ENCODE results near the gene NFIX. TPM values are rescaled to one million over a fixed set of nuclear protein-coding genes. Genes with fewer than 3 reads are reported as not detected.

The NFIX gene
- total and polyA plus RNA-seq, 2 donors from 2014 or later, result 4.3 to 65.0 TPM

DNA sequence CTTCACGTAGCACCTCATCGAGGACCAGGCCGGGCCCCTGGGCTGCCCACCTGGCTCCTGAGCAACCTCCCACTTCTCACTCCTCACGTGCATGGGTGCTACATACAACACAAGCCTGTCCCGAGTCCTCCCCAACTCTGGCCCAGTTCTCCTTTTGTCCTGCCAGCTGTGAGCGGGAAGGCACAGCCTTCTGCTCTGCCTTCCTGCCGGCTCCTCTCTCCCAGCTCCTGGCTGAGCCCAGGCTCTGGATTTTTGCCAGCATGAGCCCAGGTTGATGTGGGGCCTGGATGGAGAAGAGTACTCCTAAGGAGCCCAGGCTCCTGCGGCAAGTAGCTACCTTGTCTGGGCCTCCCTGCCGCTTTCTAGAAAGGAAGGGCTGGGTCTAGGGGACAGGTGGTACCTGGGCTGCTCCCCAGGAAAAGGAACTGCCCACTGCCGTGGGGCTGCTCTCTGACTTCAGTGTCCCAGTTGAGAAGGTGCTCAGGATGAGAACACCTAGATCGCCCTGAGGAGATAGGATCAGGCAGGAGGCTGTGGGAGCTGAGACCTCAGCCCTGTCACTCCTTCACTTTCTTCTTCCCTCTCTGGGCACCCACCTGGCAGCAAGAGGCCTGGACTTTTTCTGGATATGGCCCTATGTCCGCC is 83.7 kb downstream of the NFIX start:
- DNase-seq (peak in 1 of 5 donors; percentile 34), FAIRE-seq (no peak)
- peaks cover 0 to under 1% (median 0%) of the 10 kb centered on the region in 3 donors for H3K36me3 ChIP-seq (ENCODE audit: control insufficient read depth in 2 of 3, insufficient read depth in 3 of 3, low read length in 3 of 3)
- intact Hi-C loops (cut with DNase I), result no loop called here
- no peaks in the 10 kb centered on the region for H3K9me3 ChIP-seq (ENCODE audit: control insufficient read depth in 2 of 3, insufficient read depth in 1 of 3, low read length in 3 of 3)
- TF ChIP-seq CTCF (IDR thresholded peaks at IDR 0.05; ENCODE audit: borderline replicate concordance, extremely low read depth, insufficient read depth), result no peak
- H3K9ac ChIP-seq (ENCODE audit: low read length in 3 of 3), result no peak overlapping the region
- no peak overlapping the region for H3K27ac ChIP-seq (ENCODE audit: low read depth in 2 of 2, low read length in 2 of 2)
- no peak overlapping the region for H3K4me3 ChIP-seq (ENCODE audit: low read length in 3 of 3)
- peaks cover 0 to 4% (median 0%) of the 10 kb centered on the region in 3 donors for H3K4me1 ChIP-seq (ENCODE audit: control insufficient read depth in 2 of 3, insufficient read depth in 2 of 3, low read depth in 1 of 3, low read length in 3 of 3)
- no peaks in the 10 kb centered on the region for H3K27me3 ChIP-seq (ENCODE audit: control insufficient read depth, insufficient read depth, low read length)

DNA sequence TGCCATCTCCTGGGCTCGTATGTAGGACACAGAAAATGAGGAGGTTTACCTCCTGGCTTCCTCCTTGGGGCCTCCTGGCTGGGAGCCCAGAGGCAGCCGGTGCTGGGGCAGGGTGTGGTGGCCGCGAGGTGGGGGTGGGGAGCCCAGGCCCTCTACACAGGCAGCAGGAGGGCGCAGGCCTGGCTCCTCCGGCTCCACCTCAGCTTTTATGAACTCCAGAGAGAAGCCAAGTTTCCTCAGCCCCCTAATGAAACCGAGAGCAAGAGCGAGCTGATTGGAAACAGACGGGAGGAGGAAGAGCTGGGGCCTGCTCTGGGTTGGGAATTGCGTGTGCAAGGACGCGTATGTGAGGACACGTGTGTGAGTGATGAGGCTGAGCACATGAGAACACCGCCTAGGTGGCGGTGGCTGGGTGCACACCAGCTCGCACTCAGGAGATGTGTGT is 84.3 kb downstream of the NFIX start:
- no peak for TF ChIP-seq CTCF (IDR thresholded peaks at IDR 0.05; ENCODE audit: borderline replicate concordance, extremely low read depth, insufficient read depth)
- H3K36me3 ChIP-seq (ENCODE audit: control insufficient read depth in 2 of 3, insufficient read depth in 3 of 3, low read length in 3 of 3), result no peaks in the 10 kb centered on the region
- DNase-seq (peak in 2 of 5 donors; percentile 49 to 66), FAIRE-seq (no peak)
- H3K9me3 ChIP-seq (ENCODE audit: control insufficient read depth in 2 of 3, insufficient read depth in 1 of 3, low read length in 3 of 3), result no peaks in the 10 kb centered on the region
- H3K4me1 ChIP-seq (ENCODE audit: control insufficient read depth in 2 of 3, insufficient read depth in 2 of 3, low read depth in 1 of 3, low read length in 3 of 3), result peaks cover 0 to 4% (median 0%) of the 10 kb centered on the region in 3 donors
- no peak overlapping the region for H3K4me3 ChIP-seq (ENCODE audit: low read length in 3 of 3)
- intact Hi-C loops (cut with DNase I), result no loop called here
- no peaks in the 10 kb centered on the region for H3K27me3 ChIP-seq (ENCODE audit: control insufficient read depth, insufficient read depth, low read length)
- H3K27ac ChIP-seq (ENCODE audit: low read depth in 2 of 2, low read length in 2 of 2), result no peak overlapping the region
- H3K9ac ChIP-seq (ENCODE audit: low read length in 3 of 3), result no peak overlapping the region

- DNase-seq (peak in 4 of 5 donors; percentile 75), FAIRE-seq (no peak)
- Histone ChIP-seq H3K4me1 (ENCODE audit: control insufficient read depth in 2 of 3, insufficient read depth in 2 of 3, low read depth in 1 of 3, low read length in 3 of 3) (peaks cover 0 to 8% (median 0%) of the 10 kb centered on the region in 3 donors), H3K27ac (ENCODE audit: low read depth in 2 of 2, low read length in 2 of 2) (no peak overlapping the region), H3K4me3 (ENCODE audit: low read length in 3 of 3) (no peak overlapping the region), H3K27me3 (ENCODE audit: control insufficient read depth, insufficient read depth, low read length) (no peaks in the 10 kb centered on the region), H3K9me3 (ENCODE audit: control insufficient read depth in 2 of 3, insufficient read depth in 1 of 3, low read length in 3 of 3) (no peaks in the 10 kb centered on the region), H3K9ac (ENCODE audit: low read length in 3 of 3) (no peak overlapping the region), H3K36me3 (ENCODE audit: control insufficient read depth in 2 of 3, insufficient read depth in 3 of 3, low read length in 3 of 3) (no peaks in the 10 kb centered on the region)
- peak; percentile 10 for TF ChIP-seq CTCF (IDR thresholded peaks at IDR 0.05; ENCODE audit: borderline replicate concordance, extremely low read depth, insufficient read depth)
- intact Hi-C loops (cut with DNase I), result no loop called here
Measured at GRCh38 chr19:13082192-13083007, 87.1 kb downstream of the NFIX start.
